B cell (primary cell): ENCODE data around the gene GLI3. TPM values are rescaled to one million over a fixed set of nuclear protein-coding genes. Genes with fewer than 3 reads are reported as not detected.

ENCODE experiments used
- ATAC-seq: fragments of 200-7000 bp; cut with Tn5 transposase; one replicate; pipeline ENCODE4 v1.10.0; 2021; ENCODE audit warnings: low read depth, mild to moderate bottlenecking, moderate number of reproducible peaks, moderate library complexity
- CTCF ChIA-PET: fragments of 350-600 bp; sonication (Branson Sonifier 250); formaldehyde crosslinking; loops from one replicate; lab custom pipeline; 2021; ENCODE audit warnings: antibody characterized with exemption, inconsistent platforms; lab: Charles Lee
- POLR2A ChIA-PET: fragments of 350-600 bp; sonication (Branson Sonifier 250); formaldehyde crosslinking; loops from one replicate; lab custom pipeline; 2021; ENCODE audit warnings: antibody characterized with exemption; lab: Charles Lee
- DNase-seq: peaks from one replicate; pipeline ENCODE4 v3.0.0; 2013
- H2AFZ ChIP-seq: 2 replicates; pipeline ENCODE4 v1.6.1; 2012; ENCODE audit warnings: mild to moderate bottlenecking, low read depth, low read length; ENCODE audit not compliant: insufficient read depth, poor library complexity, severe bottlenecking
- H3K27ac ChIP-seq, 2 donors: 1 replicate in 1 of 2; 2 replicates in 1 of 2; pipeline ENCODE4 v1.5.1; 2012 to 2013; ENCODE audit warnings: low read length in 2 of 2, mild to moderate bottlenecking in 2 of 2, moderate library complexity in 1 of 2
- H3K27me3 ChIP-seq, 4 experiments: fragments of 200-600 bp in 1 of 4; sonication (generic) in 1 of 4; replicated peaks in 1 of 4; 1 replicate in 2 of 4; 2 replicates in 2 of 4; pipeline versions ENCODE4 v1.6.1 to v1.7.0; 2013 to 2016; ENCODE audit warnings: low read length in 3 of 4, mild to moderate bottlenecking in 2 of 4, mixed read lengths in 1 of 4, moderate library complexity in 1 of 4; ENCODE audit not compliant: insufficient read depth in 4 of 4, control insufficient read depth in 3 of 4; ENCODE audit errors: control extremely low read depth in 1 of 4
- H3K36me3 ChIP-seq, 2 experiments: replicated peaks in 1 of 2; 1 replicate in 1 of 2; 2 replicates in 1 of 2; pipeline versions ENCODE4 v1.6.1 to v1.7.1; 2013; ENCODE audit warnings: low read length in 1 of 2; ENCODE audit not compliant: insufficient read depth in 2 of 2, control insufficient read depth in 1 of 2; ENCODE audit errors: control extremely low read depth in 1 of 2, extremely low read depth in 1 of 2
- H3K4me1 ChIP-seq, 2 donors: fragments of 200-600 bp in 1 of 2; sonication (generic) in 1 of 2; 1 replicate in 1 of 2; 2 replicates in 1 of 2; pipeline versions ENCODE4 v1.5.1 to v1.6.1; 2013 to 2017; ENCODE audit warnings: low read length in 2 of 2; ENCODE audit not compliant: control insufficient read depth in 2 of 2, insufficient read depth in 2 of 2
- H3K4me2 ChIP-seq: replicated peaks from 2 replicates; pipeline ENCODE3; 2012; ENCODE audit warnings: mild to moderate bottlenecking, low read depth, low read length; ENCODE audit not compliant: poor library complexity, severe bottlenecking
- H3K4me3 ChIP-seq, 5 experiments: fragments of 200-600 bp in 1 of 5; sonication (generic) in 1 of 5; 1 replicate in 3 of 5; 2 replicates in 2 of 5; pipeline versions ENCODE4 v1.5.1 to v1.7.0; 2011 to 2016; ENCODE audit warnings: low read length in 4 of 5, mild to moderate bottlenecking in 4 of 5, low read depth in 2 of 5, control low read depth in 1 of 5, moderate library complexity in 1 of 5; ENCODE audit not compliant: insufficient read depth in 1 of 5; ENCODE audit errors: control extremely low read depth in 1 of 5, extremely low read depth in 1 of 5
- H3K79me2 ChIP-seq: fragments of 200-600 bp; sonication (generic); one replicate; pipeline ENCODE4 v1.6.0; 2016; ENCODE audit warnings: low read length; ENCODE audit not compliant: control insufficient read depth, insufficient read depth
- H3K9ac ChIP-seq: fragments of 200-600 bp; sonication (generic); 2 replicates; pipeline ENCODE4 v1.6.1; 2017; ENCODE audit warnings: mild to moderate bottlenecking, low read length, moderate library complexity
- H3K9me3 ChIP-seq, 3 donors: one replicate each; pipeline versions ENCODE4 v1.6.1 to v1.7.1; 2013; ENCODE audit warnings: low read length in 2 of 3; ENCODE audit not compliant: control insufficient read depth in 2 of 3, insufficient read depth in 1 of 3; ENCODE audit errors: control extremely low read depth in 1 of 3
- H4K20me1 ChIP-seq: 2 replicates; pipeline ENCODE4 v1.6.0; 2012; ENCODE audit warnings: mild to moderate bottlenecking, low read length; ENCODE audit not compliant: insufficient read depth, control insufficient read depth, poor library complexity, severe bottlenecking
- H3K27ac Mint-ChIP-seq: one replicate; pipeline ENCODE4 v1.8.0; 2021; ENCODE audit warnings: mixed read lengths
- H3K27me3 Mint-ChIP-seq: one replicate; pipeline ENCODE4 v1.8.0; 2021; ENCODE audit warnings: mixed read lengths
- H3K4me1 Mint-ChIP-seq: one replicate; pipeline ENCODE4 v1.8.0; 2021; ENCODE audit warnings: mixed read lengths
- H3K4me3 Mint-ChIP-seq: one replicate; pipeline ENCODE4 v1.8.0; 2021; ENCODE audit warnings: mixed read lengths
- H3K9me3 Mint-ChIP-seq: one replicate; pipeline ENCODE4 v1.8.0; 2022; ENCODE audit warnings: mixed read lengths; ENCODE audit not compliant: insufficient read depth
- EZH2 ChIP-seq: IDR thresholded peaks from 2 replicates; pipeline ENCODE4 v1.6.1; 2012; ENCODE audit warnings: borderline replicate concordance, low read depth, mild to moderate bottlenecking, moderate library complexity, low read length; ENCODE audit not compliant: insufficient read depth, poor library complexity, severe bottlenecking
- WGBS: methylation state at CpG from one replicate; pipeline ENCODE4 v1.1.5; 2013; ENCODE audit warnings: missing lambda C conversion rate; ENCODE audit not compliant: insufficient coverage; 5-methylcytosine and 5-hydroxymethylcytosine counted together
- intact Hi-C: fragments of 100-400 bp; cut with micrococcal nuclease; formaldehyde crosslinking; loops from one replicate; pipeline ENCODE4 v1.10.0; 2022
- polyA plus RNA-seq: library from polyadenylated mRNA; depleted of rRNA; stranded (reverse); fragments of >200 nt; gene quantifications from 2 replicates; pipeline ENCODE4 v1.2.3, GENCODE V29; 2012
- total RNA-seq, 2 donors: library from RNA; stranded (reverse); fragments of 120-200 nt in 1 of 2; gene quantifications; 1 replicate in 1 of 2; 2 replicates in 1 of 2; pipeline versions ENCODE4 v1.2.3 to v1.2.4, GENCODE V29; 2013 to 2022
- TF ChIP-seq, protein P1 (sequence below): fragments of 200-600 bp; IDR thresholded peaks from one replicate; pipeline ENCODE4 v1.8.0; 2022; ENCODE audit warnings: antibody characterized with exemption, mild to moderate bottlenecking

The GLI3 gene
- total and polyA plus RNA-seq, 2 donors (not counting 1 experiment from before 2014, with no cell fraction given) = not detected

DNA sequence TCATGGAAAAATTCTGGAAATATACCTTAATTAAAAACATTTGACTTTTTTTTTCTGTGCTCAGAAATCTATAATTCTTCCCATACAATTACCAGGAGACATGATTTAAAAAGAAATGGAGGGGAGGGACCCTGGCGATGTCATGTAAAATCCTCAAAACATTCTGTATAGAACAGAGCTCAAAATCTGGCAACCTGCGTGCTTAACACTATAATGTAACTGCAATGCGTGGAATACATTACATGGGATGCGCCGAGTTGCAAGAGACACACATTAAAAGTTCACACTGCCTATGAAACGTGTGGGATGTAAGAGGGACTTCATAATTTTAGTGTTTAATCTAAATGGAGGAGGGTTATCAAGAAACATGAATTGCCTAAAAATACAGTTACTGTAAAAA lies 215.0 kb downstream of the GLI3 start:
- Histone ChIP-seq H3K27me3 (peaks cover 0 to 5% (median 2%) of the 10 kb centered on the region in 4 experiments), H3K79me2 (no peaks in the 10 kb centered on the region), H4K20me1 (no peaks in the 10 kb centered on the region), H3K9ac (no peak overlapping the region), H3K36me3 (no peaks in the 10 kb centered on the region), H3K27ac (no peak overlapping the region), H2AFZ (no peak overlapping the region), H3K4me3 (no peak overlapping the region), H3K4me1 (peaks cover 6 to 8% of the 10 kb centered on the region in 2 donors), H3K4me2 (no peak overlapping the region), H3K9me3 (no peaks in the 10 kb centered on the region)
- DNase-seq (no peak), ATAC-seq (no peak)
- Mint-ChIP-seq H3K4me3 (no peak overlapping the region), H3K9me3 (no peaks in the 10 kb centered on the region), H3K4me1 (peaks cover 9% of the 10 kb centered on the region), H3K27ac (no peak overlapping the region), H3K27me3 (peaks cover 22% of the 10 kb centered on the region)
- TF ChIP-seq, protein P1, sequence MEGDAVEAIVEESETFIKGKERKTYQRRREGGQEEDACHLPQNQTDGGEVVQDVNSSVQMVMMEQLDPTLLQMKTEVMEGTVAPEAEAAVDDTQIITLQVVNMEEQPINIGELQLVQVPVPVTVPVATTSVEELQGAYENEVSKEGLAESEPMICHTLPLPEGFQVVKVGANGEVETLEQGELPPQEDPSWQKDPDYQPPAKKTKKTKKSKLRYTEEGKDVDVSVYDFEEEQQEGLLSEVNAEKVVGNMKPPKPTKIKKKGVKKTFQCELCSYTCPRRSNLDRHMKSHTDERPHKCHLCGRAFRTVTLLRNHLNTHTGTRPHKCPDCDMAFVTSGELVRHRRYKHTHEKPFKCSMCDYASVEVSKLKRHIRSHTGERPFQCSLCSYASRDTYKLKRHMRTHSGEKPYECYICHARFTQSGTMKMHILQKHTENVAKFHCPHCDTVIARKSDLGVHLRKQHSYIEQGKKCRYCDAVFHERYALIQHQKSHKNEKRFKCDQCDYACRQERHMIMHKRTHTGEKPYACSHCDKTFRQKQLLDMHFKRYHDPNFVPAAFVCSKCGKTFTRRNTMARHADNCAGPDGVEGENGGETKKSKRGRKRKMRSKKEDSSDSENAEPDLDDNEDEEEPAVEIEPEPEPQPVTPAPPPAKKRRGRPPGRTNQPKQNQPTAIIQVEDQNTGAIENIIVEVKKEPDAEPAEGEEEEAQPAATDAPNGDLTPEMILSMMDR = no peak
- no peak for TF ChIP-seq EZH2
- ChIA-PET POLR2A (no interaction called here), CTCF (no interaction called here)
- intact Hi-C loops = no loop called here
- WGBS = no CpG with 5 or more reads among the region's 6 CpGs

DNA sequence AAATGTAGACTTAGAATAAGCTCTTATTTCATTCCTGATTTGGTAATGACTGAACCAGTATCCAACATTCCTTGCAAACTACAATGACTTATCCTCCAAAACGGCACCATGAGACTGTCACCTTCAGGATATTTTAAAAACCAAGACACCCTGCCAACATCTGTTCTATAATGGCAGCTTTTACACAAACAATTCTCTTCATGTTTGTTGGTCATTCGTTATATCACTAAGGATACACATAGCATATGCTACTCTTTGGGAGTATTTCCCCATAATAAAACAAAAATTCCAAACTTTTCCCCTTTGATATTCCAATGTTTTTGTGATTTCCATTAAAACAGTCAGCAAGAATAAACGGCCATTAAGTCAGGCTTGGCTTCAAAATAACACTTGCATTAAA lies 215.4 kb downstream of the GLI3 start:
- intact Hi-C loops = no loop called here
- Mint-ChIP-seq H3K4me1 (peaks cover 9% of the 10 kb centered on the region), H3K9me3 (no peaks in the 10 kb centered on the region), H3K27me3 (peaks cover 22% of the 10 kb centered on the region), H3K4me3 (no peak overlapping the region), H3K27ac (no peak overlapping the region)
- no peak overlapping the region for H3K4me2 ChIP-seq
- H3K4me3 ChIP-seq = no peak overlapping the region
- no peaks in the 10 kb centered on the region for H3K9me3 ChIP-seq
- ChIA-PET CTCF (no interaction called here), POLR2A (no interaction called here)
- H3K9ac ChIP-seq = no peak overlapping the region
- H3K27ac ChIP-seq = no peak overlapping the region
- 100% methylated on average over 1 of the region's 3 CpGs for WGBS
- no peaks in the 10 kb centered on the region for H4K20me1 ChIP-seq
- no peak overlapping the region for H2AFZ ChIP-seq
- H3K27me3 ChIP-seq = peaks cover 0 to 5% (median 2%) of the 10 kb centered on the region in 4 experiments
- no peaks in the 10 kb centered on the region for H3K36me3 ChIP-seq
- TF ChIP-seq EZH2 = no peak
- DNase-seq (no peak), ATAC-seq (no peak)
- peaks cover 6 to 8% of the 10 kb centered on the region in 2 donors for H3K4me1 ChIP-seq
- H3K79me2 ChIP-seq = no peaks in the 10 kb centered on the region
